CD4-positive, alpha-beta T cell treated with Interleukin-6 for 4 hours (primary cell): Measurements from ENCODE around the gene CHRNG.
"Not testable (repeated sequence)": the region's sequence is repeated elsewhere in the genome, so short reads cannot be mapped to it uniquely, and the experiment has no call there.

Experiments used
- DNase-seq: peaks from one replicate; pipeline ENCODE4 v3.0.0-alpha.2; 2020; ENCODE audit warnings: mixed read lengths

Gene CHRNG

DNA sequence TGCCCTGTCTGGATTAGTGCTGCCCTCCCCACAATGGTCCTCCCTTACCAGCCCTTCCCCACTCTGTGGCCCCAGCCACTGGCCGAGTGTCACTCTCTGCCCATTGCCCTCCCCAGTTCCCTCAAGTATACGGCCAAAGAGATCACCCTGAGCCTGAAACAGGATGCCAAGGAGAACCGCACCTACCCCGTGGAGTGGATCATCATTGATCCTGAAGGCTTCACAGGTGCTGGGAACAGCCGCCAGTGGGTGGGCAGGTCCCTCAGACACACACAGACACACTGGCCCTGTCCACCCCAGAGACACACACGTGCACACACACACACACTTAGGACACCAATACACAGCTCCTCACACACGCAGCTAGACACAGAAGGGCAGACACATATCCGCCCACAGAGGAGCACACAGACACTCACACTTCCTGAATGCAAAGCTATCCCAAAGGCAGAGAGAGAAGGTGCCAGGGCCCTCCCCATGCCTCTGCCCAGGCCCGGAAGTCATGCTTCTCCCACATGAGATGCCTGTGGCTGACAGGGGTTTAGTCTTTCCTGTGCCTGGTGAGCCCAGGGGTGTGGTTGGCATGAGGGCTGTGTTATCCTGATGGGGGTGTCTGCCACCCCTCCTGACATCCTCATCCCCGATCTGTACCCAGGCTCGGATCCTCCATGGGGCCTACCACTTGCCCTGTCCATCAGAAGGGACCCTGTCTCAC, 10.6 kb upstream of the CHRNG start:
- no peak for DNase-seq

DNA sequence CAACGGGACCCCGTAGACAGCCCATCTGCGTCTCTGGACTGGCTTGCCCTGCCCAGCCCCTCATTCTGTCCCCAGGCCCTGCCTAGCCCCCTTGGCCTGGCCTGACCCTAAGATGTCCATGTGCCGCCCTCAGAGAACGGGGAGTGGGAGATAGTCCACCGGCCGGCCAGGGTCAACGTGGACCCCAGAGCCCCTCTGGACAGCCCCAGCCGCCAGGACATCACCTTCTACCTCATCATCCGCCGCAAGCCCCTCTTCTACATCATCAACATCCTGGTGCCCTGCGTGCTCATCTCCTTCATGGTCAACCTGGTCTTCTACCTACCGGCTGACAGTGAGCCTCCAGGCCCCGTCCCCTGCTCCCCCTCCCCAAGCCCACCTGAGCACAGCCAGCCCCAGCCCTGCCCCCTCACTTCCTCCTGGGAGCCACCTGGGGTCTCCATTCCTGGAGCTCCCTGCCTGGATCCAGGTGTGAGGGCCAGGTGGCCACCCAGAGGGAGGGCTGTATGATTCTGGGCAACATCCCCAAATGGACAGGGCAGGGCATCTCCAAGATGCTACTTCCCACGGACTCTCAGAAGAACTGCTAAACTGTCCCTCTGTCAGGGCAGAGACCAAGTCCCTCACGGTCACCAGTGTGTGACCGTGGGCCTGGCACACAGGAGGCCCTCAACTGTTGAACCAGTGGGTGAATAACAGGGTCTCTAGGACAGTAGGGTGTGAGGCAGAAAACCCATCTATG, 9.5 kb upstream of the CHRNG start:
- no peak for DNase-seq

DNA sequence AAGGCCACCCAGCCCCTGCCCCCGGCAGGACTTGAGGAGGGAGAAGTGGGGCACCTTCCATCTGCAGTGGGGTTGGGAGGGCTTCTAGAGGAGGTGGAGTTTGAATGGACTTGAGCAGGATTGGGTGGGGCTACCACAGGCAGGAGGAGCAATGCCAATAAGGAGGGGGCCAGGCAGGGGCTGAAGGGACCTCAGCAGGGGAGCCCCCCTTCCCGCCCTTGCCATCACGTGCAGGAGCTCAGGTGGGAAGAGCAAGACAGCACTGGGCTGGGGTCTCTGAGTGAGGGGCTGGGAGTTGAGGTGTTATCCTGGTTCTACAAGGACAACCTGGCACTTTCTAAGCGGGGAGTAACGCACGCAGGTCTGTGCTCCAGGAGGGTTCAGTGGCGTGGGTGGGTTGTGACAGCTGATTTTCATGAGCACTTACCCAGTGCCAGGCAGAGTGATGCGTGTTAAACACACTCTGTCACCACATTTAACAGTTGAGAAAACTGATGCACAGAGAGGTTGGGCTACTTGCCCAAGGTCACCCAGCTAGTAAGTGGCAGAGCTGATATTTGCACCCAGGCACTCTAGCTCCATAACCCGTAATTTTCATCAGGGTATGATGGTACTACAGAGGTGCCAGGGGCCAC, 8.7 kb upstream of the CHRNG start:
- DNase-seq, result no peak

DNA sequence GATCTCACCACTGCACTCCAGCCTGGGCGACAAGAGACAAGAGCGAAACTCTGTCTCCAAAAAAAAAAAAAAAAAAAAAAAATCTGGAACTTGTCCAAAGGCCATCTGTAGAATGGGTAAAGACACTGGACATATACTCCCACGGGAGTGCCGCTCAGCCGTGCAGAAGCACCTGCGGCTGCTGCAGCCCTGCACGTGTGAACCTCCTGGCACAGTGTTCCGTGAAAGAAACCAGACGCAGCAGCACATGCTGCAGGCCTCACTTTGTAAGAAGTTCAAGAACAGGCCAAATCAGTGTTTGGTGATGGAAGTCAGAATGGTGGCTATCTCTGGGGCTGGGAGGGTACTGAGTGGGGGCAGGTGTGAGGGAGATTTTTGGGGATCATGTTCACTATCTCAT, 7.1 kb upstream of the CHRNG start:
- no peak for DNase-seq

DNA sequence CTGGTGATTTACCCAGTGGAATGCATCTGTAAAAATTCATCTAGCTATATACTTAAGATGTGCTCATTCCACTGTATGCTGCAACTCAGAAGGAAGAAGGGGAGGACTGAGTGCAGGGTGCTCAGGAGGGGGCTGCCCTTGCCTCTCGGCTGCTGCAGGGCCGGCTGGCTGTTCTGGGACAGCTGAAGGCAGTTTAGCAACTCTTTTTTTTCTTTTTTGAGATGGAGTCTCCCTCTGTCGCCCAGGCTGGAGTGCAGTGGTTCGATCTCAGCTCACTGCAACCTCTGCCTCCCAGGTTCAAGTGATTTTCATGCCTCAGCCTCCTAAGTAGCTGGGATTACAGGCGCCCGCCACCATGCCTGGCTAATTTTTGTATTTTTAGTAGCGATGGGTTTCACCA, 6.7 kb upstream of the CHRNG start:
- not testable (repeated sequence) for DNase-seq

DNA sequence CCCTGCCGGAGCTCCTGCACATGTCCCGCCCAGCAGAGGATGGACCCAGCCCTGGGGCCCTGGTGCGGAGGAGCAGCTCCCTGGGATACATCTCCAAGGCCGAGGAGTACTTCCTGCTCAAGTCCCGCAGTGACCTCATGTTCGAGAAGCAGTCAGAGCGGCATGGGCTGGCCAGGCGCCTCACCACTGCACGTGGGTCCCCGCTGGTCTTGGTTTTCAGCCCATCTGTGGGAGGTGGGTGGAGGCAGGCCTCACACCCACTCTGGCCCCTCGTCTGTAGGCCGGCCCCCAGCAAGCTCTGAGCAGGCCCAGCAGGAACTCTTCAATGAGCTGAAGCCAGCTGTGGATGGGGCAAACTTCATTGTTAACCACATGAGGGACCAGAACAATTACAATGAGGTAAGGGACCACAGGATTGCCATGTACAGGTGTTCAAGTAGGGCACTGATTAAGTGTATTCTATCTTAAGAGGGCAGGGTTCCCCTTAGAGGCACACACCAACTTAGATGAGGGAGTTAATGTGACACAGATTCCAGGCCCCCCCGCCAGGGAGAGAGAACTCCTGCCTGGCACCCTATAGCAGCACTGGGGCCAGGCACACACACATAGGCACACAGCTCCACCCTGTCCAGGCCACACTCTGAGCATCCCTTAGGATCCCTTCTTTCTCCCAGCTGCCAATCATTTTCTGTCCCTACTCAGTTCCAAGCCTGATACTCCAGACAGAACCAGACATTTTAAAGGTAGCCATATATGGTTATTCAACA, 5.4 kb upstream of the CHRNG start:
- DNase-seq, result no peak

DNA sequence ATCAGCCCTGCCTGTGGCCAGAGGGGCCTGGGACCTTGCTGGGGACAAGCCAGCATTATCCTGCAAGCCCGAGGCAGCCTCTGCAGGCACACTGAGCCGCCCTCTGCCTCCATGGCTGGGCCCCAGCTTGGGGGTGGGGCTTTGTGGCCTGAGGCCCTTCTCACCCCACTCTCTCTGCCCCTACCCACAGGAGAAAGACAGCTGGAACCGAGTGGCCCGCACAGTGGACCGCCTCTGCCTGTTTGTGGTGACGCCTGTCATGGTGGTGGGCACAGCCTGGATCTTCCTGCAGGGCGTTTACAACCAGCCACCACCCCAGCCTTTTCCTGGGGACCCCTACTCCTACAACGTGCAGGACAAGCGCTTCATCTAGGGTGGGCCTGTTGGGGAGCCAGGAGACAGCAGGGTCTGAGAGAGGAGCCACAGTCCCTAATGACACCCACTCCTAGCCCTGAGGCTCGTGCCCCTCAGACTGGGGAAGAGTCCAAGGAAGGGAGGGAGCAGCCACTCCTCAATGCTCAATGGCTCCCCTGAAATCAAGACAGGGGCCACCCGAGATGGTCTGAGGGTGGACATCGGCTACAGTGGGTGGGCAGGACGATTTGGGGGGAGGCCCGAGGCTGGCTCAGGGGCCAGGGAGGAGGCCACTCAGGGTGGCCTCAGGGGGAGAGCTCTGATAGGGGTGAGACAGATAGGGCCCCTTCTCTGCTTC, 4.4 kb upstream of the CHRNG start:
- no peak for DNase-seq

DNA sequence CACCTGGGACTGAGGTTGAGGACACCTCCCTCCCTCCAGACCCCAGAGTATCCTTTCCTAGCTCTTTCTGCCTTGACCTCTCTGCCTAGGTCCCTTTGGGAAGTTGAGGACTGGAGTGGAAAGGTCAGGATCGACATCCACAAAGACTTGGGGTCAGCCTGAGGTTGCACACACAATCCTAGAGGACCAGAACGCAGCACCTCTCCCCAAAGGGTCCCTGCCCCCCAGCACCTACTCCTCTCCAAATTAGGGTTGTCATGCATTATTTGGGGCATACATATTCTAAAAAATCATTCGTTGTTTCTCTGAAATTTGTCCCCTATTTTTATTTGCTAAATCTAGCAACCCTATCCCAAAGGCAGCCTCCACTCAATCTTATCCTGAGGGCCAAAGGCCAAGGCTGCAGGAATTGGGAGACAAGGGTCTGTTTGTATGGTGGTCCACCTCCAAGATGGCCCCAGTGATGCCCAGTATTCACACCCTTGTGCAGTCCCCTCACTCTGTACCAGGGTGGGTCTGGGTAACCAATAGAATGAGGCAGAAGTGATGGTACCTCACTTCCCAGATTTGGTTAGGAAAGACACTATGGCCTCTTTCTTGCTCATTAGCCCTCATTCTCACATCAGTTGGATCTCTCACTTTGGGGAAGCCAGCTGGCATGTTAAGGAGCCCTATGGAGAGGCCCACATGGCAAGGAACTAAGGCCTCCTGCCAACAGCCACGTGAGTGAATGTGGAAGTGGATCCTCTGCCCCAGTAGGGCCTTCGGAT, 3.5 kb upstream of the CHRNG start:
- no peak for DNase-seq

DNA sequence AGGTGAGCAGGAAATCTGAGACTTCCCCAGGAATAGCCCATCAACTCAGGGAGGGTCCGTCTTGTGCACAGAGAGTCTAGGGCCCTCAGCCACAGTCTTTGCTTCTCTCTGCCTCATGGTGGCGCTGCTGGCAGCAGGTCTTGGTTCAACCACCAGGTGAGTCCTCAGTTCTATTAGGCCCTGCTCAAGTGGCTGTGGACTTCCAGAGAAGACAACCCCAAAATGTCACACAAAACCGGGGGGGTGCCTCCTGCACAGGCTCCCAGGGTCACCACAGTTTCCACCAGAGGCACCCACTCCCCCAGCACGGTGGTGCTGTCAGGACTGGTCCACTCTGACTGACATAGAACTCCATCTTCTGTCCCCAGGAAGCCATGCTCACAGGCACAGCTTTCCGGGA, 2.4 kb upstream of the CHRNG start:
- DNase-seq, result no peak

DNA sequence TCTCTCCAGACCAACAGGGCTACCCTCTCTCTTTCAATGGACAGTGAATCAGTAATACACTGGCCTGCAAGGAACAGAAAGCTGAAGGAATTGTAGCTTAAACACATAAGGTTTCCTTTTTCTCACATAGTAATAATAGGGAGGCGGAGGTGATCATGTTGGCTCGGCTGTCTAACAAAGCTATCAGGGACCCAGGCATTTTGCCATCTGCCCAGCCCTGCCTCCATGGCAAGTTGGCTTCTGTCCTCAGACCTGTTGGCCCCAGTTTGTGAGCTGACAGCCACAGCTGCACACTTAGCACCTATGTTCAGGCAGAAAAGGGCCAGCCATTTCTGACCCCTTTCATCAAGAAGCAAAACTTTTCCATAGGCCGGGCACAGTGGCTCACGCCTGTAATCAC, 2.0 kb upstream of the CHRNG start:
- no peak for DNase-seq

DNA sequence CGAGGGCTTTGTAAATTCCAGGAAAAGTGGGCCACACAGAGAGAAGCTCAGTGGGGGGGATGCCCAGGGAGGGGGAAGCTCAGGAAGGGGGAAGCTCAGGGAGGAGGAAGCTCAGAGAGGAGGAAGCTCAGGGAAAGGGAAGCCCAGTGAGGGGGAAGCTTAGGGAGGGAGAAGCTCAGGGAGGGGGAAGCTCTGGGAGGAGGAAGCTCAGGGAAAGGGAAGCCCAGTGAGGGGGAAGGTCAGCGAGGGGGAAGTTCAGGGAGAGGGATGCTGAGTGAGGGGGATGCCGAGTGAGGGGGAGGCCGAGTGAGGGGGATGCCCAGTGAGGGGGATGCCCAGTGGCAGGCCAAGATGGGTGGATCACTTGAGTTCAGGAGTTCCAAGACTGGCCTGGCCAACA, 821 bp upstream of the CHRNG start:
- DNase-seq, result no peak

DNA sequence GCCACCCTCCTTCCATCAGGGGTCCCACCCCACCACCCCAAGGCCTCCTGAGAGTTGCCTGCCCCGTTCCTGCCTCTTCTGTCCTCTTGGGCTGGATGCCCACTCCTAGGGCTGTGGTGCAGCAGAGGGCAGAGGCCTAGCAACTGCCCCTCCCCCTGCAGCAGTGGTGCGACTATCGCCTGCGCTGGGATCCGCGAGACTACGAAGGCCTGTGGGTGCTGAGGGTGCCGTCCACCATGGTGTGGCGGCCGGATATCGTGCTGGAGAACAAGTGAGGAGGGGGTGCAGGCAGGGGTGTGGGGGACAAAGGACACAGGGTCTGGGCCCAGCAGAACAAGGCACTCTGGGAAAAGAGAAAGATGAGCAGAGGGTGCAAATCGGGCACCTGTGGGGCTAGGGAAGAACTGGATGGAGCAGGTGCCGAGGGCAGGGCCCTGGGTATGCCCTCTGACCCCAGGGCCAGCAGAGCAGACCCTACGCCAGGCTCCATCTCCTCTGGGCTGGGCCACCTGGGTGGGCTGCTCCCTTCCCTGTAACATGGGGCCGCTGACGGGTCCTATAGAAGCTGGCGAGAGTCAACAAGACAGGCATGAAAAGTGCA, 1.0 kb downstream of the CHRNG start:
- DNase-seq, result no peak

DNA sequence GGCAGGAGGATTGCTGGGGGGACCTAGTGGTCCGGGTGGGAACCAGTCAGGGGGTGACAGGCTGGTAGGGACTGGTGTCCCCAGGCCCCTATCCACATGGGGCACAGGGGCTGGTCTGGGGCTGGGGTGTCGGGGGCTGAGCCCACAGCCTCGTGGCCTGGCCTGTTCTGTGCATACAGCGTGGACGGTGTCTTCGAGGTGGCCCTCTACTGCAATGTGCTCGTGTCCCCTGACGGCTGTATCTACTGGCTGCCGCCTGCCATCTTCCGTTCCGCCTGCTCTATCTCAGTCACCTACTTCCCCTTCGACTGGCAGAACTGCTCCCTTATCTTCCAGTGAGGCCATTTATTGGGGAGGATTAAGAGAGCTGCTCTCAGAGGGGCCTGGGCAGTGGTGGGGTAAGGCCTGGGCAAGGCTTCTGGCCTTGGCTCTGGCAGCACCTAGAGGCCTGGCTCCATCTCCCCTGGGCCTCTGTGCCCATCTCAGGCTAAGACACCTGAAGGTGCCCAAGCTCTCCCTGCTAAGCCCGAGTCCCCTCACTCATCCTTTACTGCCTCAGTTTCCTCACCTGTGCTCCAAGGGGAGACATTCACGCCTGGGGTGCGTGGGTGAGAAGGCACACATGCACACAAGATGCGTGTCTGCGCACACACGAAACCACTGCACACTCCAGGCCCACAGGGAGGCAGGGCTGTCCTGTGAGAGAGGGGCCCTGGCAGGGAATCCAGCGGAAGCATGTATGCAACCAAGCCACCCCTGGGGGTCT, 1.9 kb downstream of the CHRNG start:
- DNase-seq, result no peak

DNA sequence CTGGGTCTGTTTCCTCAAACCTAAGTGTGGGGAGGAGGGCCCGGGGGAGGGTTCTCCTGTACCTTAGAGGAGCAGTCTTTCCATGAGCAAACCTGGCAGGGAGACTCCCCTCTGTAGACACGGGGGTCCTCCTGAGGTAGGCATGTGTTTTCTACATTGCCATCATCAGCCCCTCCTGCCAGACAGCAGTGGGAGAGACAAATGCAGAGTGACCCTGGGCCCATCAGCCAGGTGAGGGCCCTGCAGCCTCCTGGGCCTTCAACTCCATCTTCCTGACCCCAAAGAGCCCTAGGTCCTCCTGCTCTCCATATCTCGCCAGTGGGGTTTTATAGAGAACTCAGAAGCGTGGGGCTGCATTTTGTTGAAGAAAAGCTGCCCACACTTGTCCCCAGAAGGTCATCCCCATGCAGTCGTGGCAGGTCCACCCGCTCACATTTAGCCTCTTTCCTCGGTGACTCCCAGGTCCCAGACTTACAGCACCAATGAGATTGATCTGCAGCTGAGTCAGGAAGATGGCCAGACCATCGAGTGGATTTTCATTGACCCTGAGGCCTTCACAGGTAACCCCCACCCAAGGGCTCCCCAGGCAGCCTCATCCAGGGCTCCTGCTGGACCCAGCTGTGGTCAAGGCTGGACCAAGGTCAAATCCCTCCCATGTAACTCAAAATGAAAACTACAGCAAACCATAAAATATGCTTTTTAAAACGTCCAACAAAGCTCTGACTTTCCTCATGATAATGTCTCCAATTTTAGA, 2.6 kb downstream of the CHRNG start:
- no peak for DNase-seq

DNA sequence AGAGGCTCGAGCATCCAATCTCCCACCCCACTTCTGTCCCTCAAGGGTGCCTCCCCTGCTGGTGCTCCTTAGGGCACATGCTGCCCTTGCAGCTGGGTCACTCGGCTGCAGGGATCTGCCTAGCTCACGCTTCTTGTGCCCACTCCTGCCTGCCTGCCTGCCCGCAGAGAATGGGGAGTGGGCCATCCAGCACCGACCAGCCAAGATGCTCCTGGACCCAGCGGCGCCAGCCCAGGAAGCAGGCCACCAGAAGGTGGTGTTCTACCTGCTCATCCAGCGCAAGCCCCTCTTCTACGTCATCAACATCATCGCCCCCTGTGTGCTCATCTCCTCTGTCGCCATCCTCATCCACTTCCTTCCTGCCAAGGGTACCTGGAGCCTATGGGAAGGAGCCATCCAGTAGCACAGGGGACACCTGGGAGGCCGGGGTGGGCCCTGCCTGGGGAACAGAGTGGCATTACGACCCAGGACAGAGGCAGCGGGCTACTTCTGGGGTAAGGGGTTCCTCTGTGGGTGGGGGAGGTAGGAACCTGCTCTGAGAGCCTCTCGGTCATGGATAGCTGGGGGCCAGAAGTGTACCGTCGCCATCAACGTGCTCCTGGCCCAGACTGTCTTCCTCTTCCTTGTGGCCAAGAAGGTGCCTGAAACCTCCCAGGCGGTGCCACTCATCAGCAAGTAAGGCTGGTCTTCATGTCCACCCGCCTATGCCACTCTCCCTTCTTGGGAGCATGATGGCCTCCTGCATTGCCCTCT, 3.4 kb downstream of the CHRNG start:
- DNase-seq, result no peak

DNA sequence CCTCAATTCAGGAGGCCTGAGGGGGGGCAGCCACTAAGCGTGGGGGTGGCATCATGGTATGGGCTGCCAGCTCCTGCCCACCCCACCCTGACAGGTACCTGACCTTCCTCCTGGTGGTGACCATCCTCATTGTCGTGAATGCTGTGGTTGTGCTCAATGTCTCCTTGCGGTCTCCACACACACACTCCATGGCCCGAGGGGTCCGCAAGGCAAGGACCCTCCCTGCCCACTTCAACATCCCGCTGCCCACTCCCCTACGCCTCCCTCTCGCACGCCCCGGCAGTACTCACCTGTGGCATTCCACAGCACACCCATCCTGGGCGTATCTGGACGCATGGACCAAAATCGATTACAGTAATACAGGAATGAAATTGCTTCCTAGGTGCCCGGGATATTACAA, 4.0 kb downstream of the CHRNG start:
- DNase-seq, result no peak

DNA sequence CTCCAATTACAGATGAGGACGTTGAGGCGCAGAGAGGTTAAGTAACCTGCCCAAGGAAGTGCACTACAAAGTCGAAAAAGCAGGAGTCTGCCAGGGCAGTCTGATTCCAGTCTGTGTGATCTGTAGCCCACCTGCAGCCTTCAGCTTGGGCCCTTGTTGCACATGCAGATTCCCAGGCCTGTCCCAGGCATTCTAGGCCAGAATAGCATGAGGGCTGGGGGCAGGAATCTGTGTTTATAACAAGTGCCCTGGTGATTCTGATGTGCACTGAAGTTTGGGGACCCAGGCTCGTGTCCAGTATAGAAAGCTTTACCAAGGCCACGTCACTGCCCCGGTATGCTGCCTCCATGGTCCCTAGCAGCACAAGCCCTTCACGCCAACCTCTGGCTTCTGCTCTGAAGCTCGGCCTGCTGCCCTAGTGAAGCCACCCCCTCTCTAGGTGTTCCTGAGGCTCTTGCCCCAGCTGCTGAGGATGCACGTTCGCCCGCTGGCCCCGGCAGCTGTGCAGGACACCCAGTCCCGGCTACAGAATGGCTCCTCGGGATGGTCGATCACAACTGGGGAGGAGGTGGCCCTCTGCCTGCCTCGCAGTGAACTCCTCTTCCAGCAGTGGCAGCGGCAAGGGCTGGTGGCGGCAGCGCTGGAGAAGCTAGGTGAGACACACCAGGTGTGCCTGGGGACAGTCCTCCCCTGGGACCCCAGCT, 4.6 kb downstream of the CHRNG start:
- no peak for DNase-seq

DNA sequence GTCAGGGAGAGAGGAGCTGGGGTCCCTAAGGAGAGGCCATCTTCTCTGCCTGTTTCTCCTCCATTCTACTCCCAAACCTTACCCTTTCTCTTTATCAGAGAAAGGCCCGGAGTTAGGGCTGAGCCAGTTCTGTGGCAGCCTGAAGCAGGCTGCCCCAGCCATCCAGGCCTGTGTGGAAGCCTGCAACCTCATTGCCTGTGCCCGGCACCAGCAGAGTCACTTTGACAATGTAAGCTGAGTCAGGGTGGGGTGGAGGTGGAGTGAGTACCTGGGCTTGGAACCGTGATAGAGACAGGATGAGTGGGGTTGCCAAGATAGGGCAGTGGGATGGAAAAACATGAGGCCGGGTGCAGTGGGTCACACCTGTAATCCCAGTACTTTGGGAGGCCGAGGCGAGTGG, 5.2 kb downstream of the CHRNG start:
- no peak for DNase-seq
